ENCODE measurements around the gene ACVR1B.

GRCh38 chr12:51942056-51942455 lies 9.4 kb upstream of the ACVR1B start:
- TF ChIP-seq CTCF (IDR thresholded peaks at IDR 0.05) (no peak), EZH2 (IDR thresholded peaks at IDR 0.05; ENCODE audit: borderline replicate concordance, insufficient read depth, low read depth, low read length, poor library complexity, severe bottlenecking) (no peak)

All from B cell (primary cell).